HG02763 (cell line): ENCODE measurements around the gene SMTNL2.
"Not testable (repeated sequence)": the region's sequence is repeated elsewhere in the genome, so short reads cannot be mapped to it uniquely, and the experiment has no call there.

Experiments
- ATAC-seq: cut with Tn5 transposase; IDR thresholded peaks from one replicate; pipeline ENCODE4 v1.9.1; 2021; ENCODE audit warnings: mild to moderate bottlenecking, moderate library complexity; ENCODE audit not compliant: unreplicated experiment

Gene SMTNL2

GRCh38 chr17:4559966-4560365, 24.4 kb upstream of the SMTNL2 start:
- no peak for ATAC-seq

- ATAC-seq: no peak
Measured at GRCh38 chr17:4560421-4560820, 23.9 kb upstream of the SMTNL2 start, which contains the start of gene GGT6. TSS of gene GGT6 (minus strand) at chr17:4560577. CDS start at chr17:4560521, 56 bp downstream.

DNA sequence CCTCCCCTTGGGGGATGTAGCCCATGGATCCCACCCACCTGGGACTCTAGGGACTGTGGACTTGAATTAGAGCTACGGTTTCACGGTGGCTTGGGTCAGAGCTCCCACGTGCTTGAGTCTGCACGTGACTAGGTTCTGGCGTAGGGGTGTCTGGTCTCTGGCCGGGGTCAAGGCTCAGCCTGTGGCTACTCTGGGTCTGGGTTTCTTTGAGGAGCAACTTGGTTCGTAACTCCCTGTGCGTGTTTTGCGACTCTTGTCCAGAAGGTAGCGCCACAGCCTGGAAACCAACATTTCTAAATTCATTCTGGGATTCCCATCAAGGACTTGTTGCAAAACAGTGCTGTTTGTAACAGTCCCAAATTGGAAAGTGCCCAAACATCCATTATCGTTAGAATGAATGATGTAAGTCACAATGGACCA, 23.5 kb upstream of the SMTNL2 start:
- ATAC-seq: no peak

DNA sequence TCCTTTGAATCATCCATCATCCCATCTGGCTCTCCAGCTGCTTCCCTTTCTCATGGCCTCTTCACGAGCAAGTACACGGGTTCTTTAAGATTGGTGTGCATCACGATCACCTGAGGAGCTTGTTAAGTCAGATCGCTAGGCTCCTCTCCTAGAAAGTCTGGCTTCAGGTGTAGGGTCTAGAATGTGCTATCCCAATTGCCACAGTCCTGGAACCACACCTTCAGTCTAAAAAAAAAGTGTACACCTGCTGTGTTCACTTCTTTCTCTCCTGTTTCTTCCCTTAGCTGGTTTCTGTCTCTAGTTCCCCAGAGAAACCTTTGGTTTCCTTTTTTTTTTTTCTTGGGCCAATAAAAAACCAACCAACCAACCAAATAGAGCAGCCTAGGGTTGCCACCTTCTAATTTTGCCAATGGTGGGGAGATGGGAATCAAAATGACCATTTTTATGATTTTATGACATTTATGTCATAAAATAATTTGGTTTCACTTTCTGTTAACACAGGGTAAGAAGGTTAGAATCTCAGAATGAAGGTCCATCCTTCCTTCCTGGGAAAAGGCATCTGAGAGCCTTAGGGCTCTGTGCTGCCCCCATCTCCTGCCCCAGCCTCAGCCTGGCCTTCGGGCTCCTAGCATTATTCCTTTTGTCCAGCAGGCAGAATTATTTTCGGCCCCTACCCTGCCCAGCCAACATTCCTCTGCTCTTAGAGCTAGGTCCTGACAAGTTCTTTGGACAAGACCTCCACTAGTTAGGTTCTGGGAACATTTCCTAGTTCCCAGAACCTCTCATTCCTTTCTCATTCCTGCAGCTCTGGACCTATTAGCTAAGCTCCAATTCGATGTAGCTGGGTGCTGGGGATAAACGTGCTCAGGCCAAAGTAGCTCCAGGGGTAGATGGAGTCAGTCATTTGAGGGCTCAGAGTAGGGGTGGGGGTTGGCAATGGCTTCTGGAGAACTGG, 22.0 kb upstream of the SMTNL2 start:
- ATAC-seq: no peak

DNA sequence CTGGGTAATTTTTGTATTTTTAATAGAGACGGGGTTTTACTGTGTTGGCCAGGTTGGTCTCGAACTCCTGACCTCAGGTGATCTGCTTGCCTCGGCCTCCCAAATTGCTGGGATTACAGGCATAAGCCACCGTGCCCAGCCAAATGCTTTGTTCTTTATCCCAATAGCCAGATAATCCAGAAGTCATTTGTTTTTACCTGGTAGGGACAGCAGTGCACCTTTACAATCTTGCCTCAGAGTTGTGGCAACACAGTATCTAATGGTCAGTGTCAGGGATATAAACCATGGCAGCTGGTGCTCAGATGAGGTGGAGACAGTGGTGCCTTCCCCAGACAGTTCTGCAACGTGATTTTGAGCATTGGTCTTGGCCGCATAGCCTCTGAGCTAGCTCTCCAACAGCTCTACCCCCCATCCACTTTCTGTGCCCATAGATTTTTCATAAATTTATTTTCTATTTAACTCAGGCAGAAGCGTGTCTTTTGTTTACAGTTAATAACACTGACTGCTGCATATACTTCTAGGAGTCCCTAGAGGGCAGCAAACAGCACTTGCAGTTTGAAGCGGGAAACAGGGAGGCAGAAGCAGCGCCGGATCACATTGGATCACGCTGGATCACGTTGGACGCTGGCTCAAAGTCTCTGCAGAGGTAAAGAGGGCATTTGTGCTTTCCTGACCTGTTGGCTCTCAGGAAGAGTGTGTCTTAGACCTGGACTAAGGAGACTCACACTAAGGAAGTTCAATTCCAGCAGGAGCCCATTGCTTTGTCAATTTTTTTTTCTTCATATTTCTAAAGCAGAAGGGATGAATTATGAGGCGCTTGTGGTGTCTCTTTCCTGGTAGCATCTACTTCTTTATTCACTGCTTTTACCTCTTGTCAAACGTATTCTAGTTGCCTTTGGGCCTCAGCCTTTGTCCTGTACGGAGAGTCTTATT, 18.9 kb upstream of the SMTNL2 start:
- ATAC-seq: no peak

- no peak for ATAC-seq
Measured at GRCh38 chr17:4566785-4567184, 17.5 kb upstream of the SMTNL2 start.

GRCh38 chr17:4569591-4569990, 14.7 kb upstream of the SMTNL2 start:
- ATAC-seq: no peak

DNA sequence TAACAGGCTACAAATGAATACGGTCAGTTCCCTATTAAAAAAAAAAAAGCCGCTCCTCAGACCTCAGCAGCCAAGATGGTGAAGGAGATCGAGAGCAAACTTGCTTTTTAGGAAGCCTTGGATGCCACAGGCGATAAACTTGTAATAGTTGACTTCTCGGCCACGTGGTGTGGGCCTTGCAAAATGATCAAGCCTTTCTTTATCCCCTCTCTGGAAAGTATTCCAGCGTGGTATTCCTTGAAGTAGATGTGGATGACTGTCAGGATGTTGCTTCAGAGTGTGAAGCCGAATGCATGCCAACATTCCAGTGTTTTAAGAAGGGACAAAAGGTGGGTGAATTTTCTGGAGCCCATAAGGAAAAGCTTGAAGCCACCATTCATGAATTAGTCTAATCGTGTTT, 12.2 kb upstream of the SMTNL2 start:
- no peak for ATAC-seq

DNA sequence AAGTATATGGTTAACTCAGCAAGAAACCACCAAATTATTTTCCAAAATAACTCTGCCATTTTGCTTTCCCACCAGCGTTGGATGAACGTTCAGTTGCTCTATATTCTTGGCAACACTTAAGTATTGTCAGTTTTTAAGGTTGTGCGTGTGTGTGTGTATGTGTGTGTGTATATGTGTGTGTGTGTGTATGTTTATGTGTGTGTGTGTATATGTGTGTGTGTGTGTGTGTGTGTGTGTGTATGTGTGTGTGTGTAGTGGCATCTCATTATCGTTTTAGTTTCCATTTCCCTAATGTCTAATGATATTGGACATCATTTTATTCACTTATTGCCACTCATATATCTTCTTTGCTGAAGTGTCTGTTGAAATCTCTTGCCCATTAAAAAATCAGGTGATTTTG, 11.2 kb upstream of the SMTNL2 start:
- ATAC-seq: no peak

- no peak for ATAC-seq
Measured at GRCh38 chr17:4573669-4574068, 10.7 kb upstream of the SMTNL2 start.

DNA sequence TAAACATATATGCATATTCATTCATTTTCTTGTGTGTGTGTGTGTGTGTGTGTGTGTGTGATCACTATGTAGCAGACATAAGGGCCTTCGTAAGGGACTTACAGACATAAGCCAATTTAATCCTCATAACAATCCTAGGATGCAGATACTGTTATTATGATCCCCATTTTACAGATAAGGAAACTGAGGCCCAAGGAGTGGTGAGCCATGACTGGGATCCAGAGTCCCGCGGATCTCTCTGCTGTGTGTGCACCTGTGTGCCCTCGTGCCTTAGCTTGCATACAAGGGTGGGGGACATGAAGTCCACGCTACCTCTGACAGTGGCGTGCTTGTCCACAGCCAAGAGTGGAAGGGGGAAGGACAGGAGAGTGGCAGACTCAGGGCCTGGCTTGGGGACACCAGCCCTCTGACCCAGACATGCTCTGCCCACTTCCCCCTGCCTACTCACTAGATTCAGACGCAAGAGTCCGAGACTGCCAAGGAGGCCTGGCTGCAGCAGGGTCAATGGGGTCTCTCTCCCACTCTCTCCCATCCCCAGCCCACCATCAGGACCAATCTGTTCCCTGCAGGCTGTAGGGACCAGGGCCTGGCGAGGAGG, 9.8 kb upstream of the SMTNL2 start:
- ATAC-seq: no peak

DNA sequence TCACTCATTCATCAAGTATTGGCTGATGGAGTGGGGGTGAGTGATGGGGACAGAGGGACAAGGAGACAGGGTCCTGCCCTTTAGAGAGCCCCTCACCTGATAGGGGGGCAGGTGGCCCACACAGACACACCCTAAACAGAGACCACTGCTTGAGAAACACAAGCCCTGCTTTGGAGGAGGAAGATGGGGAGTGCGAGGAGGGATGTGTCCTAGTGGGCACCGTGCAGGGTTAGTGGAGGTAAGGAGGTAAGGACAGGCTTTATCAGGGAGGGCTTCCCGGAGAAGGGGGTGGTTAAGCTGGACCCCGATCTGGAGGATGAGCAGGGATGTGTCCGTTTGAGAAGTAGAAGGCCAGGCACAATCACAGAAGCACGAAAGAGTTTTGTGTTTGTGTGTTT, 8.2 kb upstream of the SMTNL2 start:
- no peak for ATAC-seq

DNA sequence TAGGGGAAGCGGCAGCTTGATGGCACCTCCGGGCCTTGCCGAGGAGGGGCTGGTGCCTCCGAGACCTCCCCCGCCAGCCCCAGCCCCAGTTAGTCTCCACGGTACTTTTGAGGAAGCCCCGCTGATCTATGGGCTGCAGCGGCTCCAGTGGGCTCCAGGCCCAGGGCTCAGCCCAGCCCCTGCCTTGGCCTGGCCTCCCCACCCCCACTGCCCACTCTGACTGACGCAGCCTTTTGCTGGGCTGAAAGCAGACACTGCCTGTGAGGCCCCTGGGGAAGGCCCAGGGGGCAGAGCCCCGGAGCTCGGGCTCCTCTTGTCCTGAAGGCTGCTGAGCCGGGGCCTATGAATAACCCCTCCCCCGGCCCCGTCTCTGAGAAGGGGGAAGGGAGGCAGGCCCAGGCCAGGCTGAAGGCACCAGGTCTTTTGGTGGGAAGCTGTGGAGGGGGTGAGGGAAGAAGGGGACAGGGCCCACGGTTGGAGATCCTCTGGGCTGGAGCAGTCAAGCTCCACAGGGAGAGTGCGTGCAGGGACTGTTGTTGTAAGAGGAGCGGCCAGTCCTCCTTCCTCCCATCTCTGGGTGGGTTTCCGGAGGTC, 7.5 kb upstream of the SMTNL2 start:
- no peak for ATAC-seq

- no peak for ATAC-seq
Measured at GRCh38 chr17:4577386-4577993, 6.8 kb upstream of the SMTNL2 start.

DNA sequence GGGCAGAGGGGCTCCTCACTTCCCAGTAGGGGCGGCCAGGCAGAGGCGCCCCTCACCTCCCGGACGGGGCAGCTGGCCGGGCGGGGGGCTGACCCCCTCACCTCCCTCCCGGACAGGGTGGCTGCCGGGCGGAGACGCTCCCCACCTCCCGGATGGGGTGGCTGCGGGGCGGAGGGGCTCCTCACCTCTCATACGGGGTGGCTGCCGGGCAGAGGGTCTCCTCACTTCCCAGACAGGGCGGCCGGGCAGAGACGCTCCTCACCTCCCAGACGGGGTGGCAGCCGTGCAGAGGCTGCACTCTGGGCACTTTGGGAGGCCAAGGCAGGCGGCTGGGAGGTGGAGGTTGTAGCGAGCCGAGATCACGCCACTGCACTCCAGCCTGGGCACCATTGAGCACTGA, 6.0 kb upstream of the SMTNL2 start:
- ATAC-seq: not testable (repeated sequence)

GRCh38 chr17:4579678-4580077, 4.7 kb upstream of the SMTNL2 start:
- ATAC-seq: no peak

GRCh38 chr17:4580291-4580690, 4.0 kb upstream of the SMTNL2 start:
- ATAC-seq: no peak

GRCh38 chr17:4582101-4582501, 2.2 kb upstream of the SMTNL2 start:
- no peak for ATAC-seq

DNA sequence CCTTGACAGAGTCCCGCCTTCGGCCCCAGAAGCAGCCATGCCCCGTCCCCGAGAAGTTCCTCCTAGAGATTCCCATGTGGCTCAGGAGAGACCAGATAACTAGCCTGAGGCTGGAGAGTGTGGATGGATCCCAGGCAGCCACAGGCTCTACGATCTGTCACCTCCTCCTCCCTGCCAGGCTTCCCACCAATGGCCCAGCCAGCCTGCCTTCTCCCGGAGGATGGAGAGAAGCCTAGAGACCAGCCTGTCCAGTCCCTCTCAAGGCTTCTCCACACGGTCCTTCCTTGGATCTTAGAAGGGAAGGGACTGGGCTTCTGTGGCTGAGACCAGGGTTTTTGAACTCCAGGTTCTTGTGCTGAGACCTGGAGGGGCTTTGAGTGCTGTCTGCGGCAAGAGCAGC, 1.6 kb upstream of the SMTNL2 start:
- no peak for ATAC-seq

GRCh38 chr17:4583206-4583605, 1.1 kb upstream of the SMTNL2 start:
- ATAC-seq: no peak

DNA sequence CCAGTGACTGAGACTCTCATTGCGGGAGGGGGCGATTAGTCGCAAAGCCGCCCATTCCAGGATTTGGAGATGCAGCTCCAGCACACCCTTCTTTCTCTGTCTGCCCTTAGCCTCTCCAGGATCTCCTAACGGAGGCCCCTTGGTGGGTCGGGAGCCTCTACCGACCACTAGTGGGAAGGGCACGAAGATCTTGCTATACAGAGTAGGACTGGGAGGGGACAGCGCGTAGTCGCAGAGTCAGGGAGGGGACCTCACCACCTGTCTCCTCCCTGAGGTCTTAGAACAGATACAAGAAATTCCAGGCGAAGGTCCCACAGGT, 588 bp upstream of the SMTNL2 start:
- no peak for ATAC-seq
